Upper lobe of right lung (tissue), 1 donor: ENCODE results near the gene S100A5. TPM values are rescaled to one million over a fixed set of nuclear protein-coding genes. Genes with fewer than 3 reads are reported as not detected.

ENCODE experiments used
- ATAC-seq: fragments of 200-7000 bp; cut with Tn5 transposase; one replicate; pipeline ENCODE4 v1.9.1; 2020; ENCODE audit warnings: mild to moderate bottlenecking, moderate library complexity
- DNase-seq: peaks from one replicate; pipeline ENCODE4 v3.0.0-alpha.2; 2020
- H3K27ac ChIP-seq: fragments of 200-600 bp; one replicate; pipeline ENCODE4 v1.8.0; 2022
- H3K27me3 ChIP-seq: fragments of 200-600 bp; one replicate; pipeline ENCODE4 v1.8.0; 2022; ENCODE audit warnings: mild to moderate bottlenecking
- H3K36me3 ChIP-seq: fragments of 200-600 bp; one replicate; pipeline ENCODE4 v1.8.0; 2022
- H3K4me1 ChIP-seq: fragments of 200-600 bp; one replicate; pipeline ENCODE4 v1.8.0; 2022
- H3K4me3 ChIP-seq: fragments of 200-600 bp; one replicate; pipeline ENCODE4 v1.8.0; 2022; ENCODE audit warnings: mild to moderate bottlenecking
- H3K9me3 ChIP-seq: fragments of 200-600 bp; one replicate; pipeline ENCODE4 v1.8.0; 2022
- CTCF ChIP-seq: fragments of 200-600 bp; IDR thresholded peaks from one replicate; pipeline ENCODE4 v1.8.0; 2022; ENCODE audit warnings: antibody characterized with exemption
- intact Hi-C: fragments of 100-400 bp; cut with DNase I; formaldehyde crosslinking; loops from one replicate; pipeline ENCODE4 v1.11.0; 2022
- total RNA-seq: library from RNA; stranded (reverse); fragmentation: NEBNext Ultra II Directional; extraction: Animal tissue kit (Norgen Biotek cat#: 25700); gene quantifications from one replicate; pipeline ENCODE4 v1.2.1, GENCODE V29; 2021
- donor health status: DM: no; HTN: yes; CAD: no; lungs with severe emphysema.

Gene S100A5
- total RNA-seq, 1 donor from 2014 or later: not detected

GRCh38 chr1:153557877-153558276 lies 17.1 kb upstream of the S100A5 start:
- ATAC-seq (no peak), DNase-seq (no peak)
- Histone ChIP-seq H3K4me3 (no peak overlapping the region), H3K4me1 (peaks cover 17% of the 10 kb centered on the region), H3K9me3 (no peaks in the 10 kb centered on the region), H3K36me3 (no peaks in the 10 kb centered on the region), H3K27me3 (no peaks in the 10 kb centered on the region), H3K27ac (no peak overlapping the region)
- TF ChIP-seq CTCF: no peak
- intact Hi-C loops: no loop called here

- H3K4me3 ChIP-seq: no peak overlapping the region
- no peak overlapping the region for H3K27ac ChIP-seq
- intact Hi-C loops: no loop called here
- no peak for TF ChIP-seq CTCF
- H3K36me3 ChIP-seq: no peaks in the 10 kb centered on the region
- ATAC-seq (no peak), DNase-seq (no peak)
- H3K27me3 ChIP-seq: no peaks in the 10 kb centered on the region
- no peaks in the 10 kb centered on the region for H3K9me3 ChIP-seq
- H3K4me1 ChIP-seq: peaks cover 17% of the 10 kb centered on the region
These were observed 15.6 kb upstream of the S100A5 start for GRCh38 chr1:153556348-153556747.

- H3K27me3 ChIP-seq: no peaks in the 10 kb centered on the region
- H3K9me3 ChIP-seq: no peaks in the 10 kb centered on the region
- peak overlapping the region; percentile 59 for H3K27ac ChIP-seq
- DNase-seq (peak; percentile 35), ATAC-seq (peak; percentile 29)
- H3K36me3 ChIP-seq: no peaks in the 10 kb centered on the region
- TF ChIP-seq CTCF: no peak
- peaks cover 27% of the 10 kb centered on the region for H3K4me1 ChIP-seq
- intact Hi-C loops: no loop called here
- no peak overlapping the region for H3K4me3 ChIP-seq
These were observed 13.3 kb upstream of the S100A5 start for GRCh38 chr1:153553830-153554541.

GRCh38 chr1:153553096-153553495 lies 12.4 kb upstream of the S100A5 start:
- no peak for TF ChIP-seq CTCF
- H3K4me1 ChIP-seq: peaks cover 36% of the 10 kb centered on the region
- H3K4me3 ChIP-seq: no peak overlapping the region
- intact Hi-C loops: no loop called here
- peak; percentile 48 for DNase-seq
- H3K9me3 ChIP-seq: no peaks in the 10 kb centered on the region
- H3K27ac ChIP-seq: peak overlapping the region; percentile 59
- ATAC-seq: no peak
- H3K36me3 ChIP-seq: no peaks in the 10 kb centered on the region
- no peaks in the 10 kb centered on the region for H3K27me3 ChIP-seq

- H3K27me3 ChIP-seq: no peaks in the 10 kb centered on the region
- no peak for TF ChIP-seq CTCF
- intact Hi-C loops: no loop called here
- H3K27ac ChIP-seq: no peak overlapping the region
- ATAC-seq: no peak
- H3K4me3 ChIP-seq: no peak overlapping the region
- H3K9me3 ChIP-seq: no peaks in the 10 kb centered on the region
- no peaks in the 10 kb centered on the region for H3K36me3 ChIP-seq
- peaks cover 36% of the 10 kb centered on the region for H3K4me1 ChIP-seq
- peak; percentile 47 for DNase-seq
These were observed 11.6 kb upstream of the S100A5 start for GRCh38 chr1:153552335-153552734.
